T-cell (primary cell): Measurements from ENCODE around the gene VAMP5. TPM values are rescaled to one million over a fixed set of nuclear protein-coding genes. Genes with fewer than 3 reads are reported as not detected.

ENCODE experiments used
- ATAC-seq, 4 experiments: fragments of 200-7000 bp in 3 of 4; fragments of 150-1000 bp in 1 of 4; cut with Tn5 transposase; replicated peaks in 1 of 4; 1 replicate in 3 of 4; 2 replicates in 1 of 4; pipeline ENCODE4 v1.10.0; 2021; ENCODE audit warnings: moderate library complexity in 3 of 4, mild to moderate bottlenecking in 2 of 4, moderate number of reproducible peaks in 1 of 4
- CTCF ChIA-PET, 2 donors: fragments of 300-600 bp; sonication (Branson Sonifier 250); formaldehyde crosslinking; loops; one replicate each; lab custom pipeline; 2022; ENCODE audit warnings: antibody characterized with exemption in 2 of 2; lab: Charles Lee
- POLR2A ChIA-PET, 2 donors: fragments of 300-600 bp; sonication (Branson Sonifier 250); formaldehyde crosslinking; loops; one replicate each; lab custom pipeline; 2022; ENCODE audit warnings: antibody characterized with exemption in 2 of 2; lab: Charles Lee
- DNase-seq, 35 experiments: peaks; one replicate each; pipeline versions ENCODE4 v3.0.0 to v3.0.0-alpha.2; 2013 to 2023
- H3K27ac ChIP-seq: one replicate; pipeline ENCODE4 v1.5.1; 2013; ENCODE audit warnings: low read length
- H3K27me3 ChIP-seq, 2 experiments: replicated peaks in 1 of 2; 1 replicate in 1 of 2; 2 replicates in 1 of 2; pipeline versions ENCODE4 v1.6.1 to v1.7.0; 2013; ENCODE audit warnings: low read length in 1 of 2, mixed read lengths in 1 of 2; ENCODE audit not compliant: control insufficient read depth in 2 of 2, insufficient read depth in 2 of 2; ENCODE audit errors: extremely low read depth in 1 of 2
- H3K36me3 ChIP-seq, 2 donors: 1 replicate in 1 of 2; 2 replicates in 1 of 2; pipeline versions ENCODE4 v1.6.1 to v1.7.0; 2013; ENCODE audit warnings: low read length in 1 of 2; ENCODE audit not compliant: control insufficient read depth in 2 of 2, insufficient read depth in 1 of 2; ENCODE audit errors: extremely low read depth in 1 of 2
- H3K4me1 ChIP-seq, 2 experiments: 1 replicate in 1 of 2; 2 replicates in 1 of 2; pipeline versions ENCODE4 v1.6.1 to v1.7.0; 2013; ENCODE audit warnings: low read length in 2 of 2, mixed read lengths in 1 of 2; ENCODE audit not compliant: insufficient read depth in 2 of 2, control insufficient read depth in 1 of 2; ENCODE audit errors: extremely low read depth in 1 of 2
- H3K4me3 ChIP-seq, 2 donors: 1 replicate in 1 of 2; 2 replicates in 1 of 2; pipeline versions ENCODE4 v1.5.1 to v1.7.0; 2013; ENCODE audit warnings: mild to moderate bottlenecking in 2 of 2, low read length in 1 of 2, moderate library complexity in 1 of 2; ENCODE audit not compliant: control insufficient read depth in 1 of 2; ENCODE audit errors: extremely low read depth in 1 of 2
- H3K9me3 ChIP-seq: 2 replicates; pipeline ENCODE4 v1.7.0; 2013
- H3K27ac Mint-ChIP-seq, 2 donors: one replicate each; pipeline ENCODE4 v1.8.0; 2020 to 2021; ENCODE audit warnings: mild to moderate bottlenecking in 2 of 2, mixed read lengths in 2 of 2
- H3K27me3 Mint-ChIP-seq, 2 donors: one replicate each; pipeline ENCODE4 v1.8.0; 2021 to 2022; ENCODE audit warnings: mixed read lengths in 2 of 2
- H3K36me3 Mint-ChIP-seq: one replicate; pipeline ENCODE4 v1.8.0; 2021; ENCODE audit warnings: mixed read lengths
- H3K4me1 Mint-ChIP-seq, 3 donors: one replicate each; pipeline ENCODE4 v1.8.0; 2020 to 2022; ENCODE audit warnings: mixed read lengths in 3 of 3, mild to moderate bottlenecking in 1 of 3
- H3K4me3 Mint-ChIP-seq, 3 donors: one replicate each; pipeline ENCODE4 v1.8.0; 2020 to 2022; ENCODE audit warnings: mild to moderate bottlenecking in 3 of 3, mixed read lengths in 3 of 3, moderate library complexity in 3 of 3
- H3K9me3 Mint-ChIP-seq, 3 donors: one replicate each; pipeline ENCODE4 v1.8.0; 2020 to 2022; ENCODE audit warnings: mixed read lengths in 3 of 3
- WGBS: methylation state at CpG from one replicate; pipeline ENCODE4 v1.1.5; 2013; ENCODE audit warnings: missing lambda C conversion rate; ENCODE audit not compliant: insufficient coverage; 5-methylcytosine and 5-hydroxymethylcytosine counted together
- total RNA-seq, 35 experiments: library from RNA in 6 of 35; stranded (reverse) in 6 of 35; fragments of 120-200 nt in 1 of 35; gene quantifications; one replicate each; pipeline versions ENCODE4 v1.2.1 to v1.2.4 and lab custom pipeline; 2013 to 2026

Gene VAMP5
- total RNA-seq, 5 donors from 2014 or later (not counting 1 experiment from before 2014, with no cell fraction given), result 25.0 to 40.1 (median 33.9) TPM

GRCh38 chr2:85561280-85562212 lies 22.7 kb upstream of the VAMP5 start, which contains the start of gene GGCX:
Gene GGCX, minus strand, starts transcription at chr2:85561493. Its CDS starts 65 bp downstream, at chr2:85561428.
- no peaks in the 10 kb centered on the region for H3K27me3 ChIP-seq
- ChIA-PET CTCF (interaction anchor here (0.6 to 1.7 kb wide), 6 partner anchors 10 to 659 kb away, joined by 3 to 10 read pairs (median 4); partner anchors contain the start of gene MAT2A (in 1 of the 2)), POLR2A (interaction anchor here (0.6 to 1.1 kb wide), 7 partner anchors 11 to 237 kb away, joined by 3 to 4 read pairs (median 3); no protein-coding TSS in a partner anchor)
- Mint-ChIP-seq H3K4me3 (peak within 1 kb of the TSS; percentile 93 to 98 (median 97)), H3K4me1 (peaks cover 27 to 33% (median 28%) of the 10 kb centered on the region in 3 donors), H3K27ac (peak within 1 kb of the TSS; percentile 96 to 98), H3K36me3 (peaks cover 6% of the 10 kb centered on the region), H3K27me3 (no peaks in the 10 kb centered on the region), H3K9me3 (no peaks in the 10 kb centered on the region)
- H3K36me3 ChIP-seq, result peaks cover 0 to 17% of the 10 kb centered on the region in 2 donors
- peak within 1 kb of the TSS; percentile 79 for H3K27ac ChIP-seq
- under 1% methylated on average over 52 of the region's 64 CpGs for WGBS
- ATAC-seq, result peak; percentile 94 to 96 (median 96)
- DNase-seq, result peak; percentile 83 to 96 (median 94)
- H3K4me1 ChIP-seq, result peaks cover 7 to 17% of the 10 kb centered on the region in 2 experiments
- no peaks in the 10 kb centered on the region for H3K9me3 ChIP-seq
- peak within 1 kb of the TSS; percentile 66 to 96 for H3K4me3 ChIP-seq

- Histone ChIP-seq H3K27me3 (peaks cover 0 to 2% of the 10 kb centered on the region in 2 experiments), H3K27ac (no peak overlapping the region), H3K4me3 (no peak overlapping the region), H3K9me3 (no peaks in the 10 kb centered on the region), H3K4me1 (peaks cover 7 to 17% of the 10 kb centered on the region in 2 experiments), H3K36me3 (peaks cover 0 to under 1% of the 10 kb centered on the region in 2 donors)
- WGBS, result 96% methylated on average over 3 of the region's 5 CpGs
- H3K27ac Mint-ChIP-seq, result no peak overlapping the region
- H3K27me3 Mint-ChIP-seq, result no peaks in the 10 kb centered on the region
- POLR2A ChIA-PET, result interaction anchor here (0.6 to 1.1 kb wide), 2 partner anchors 26 to 289 kb away, joined by 3 read pairs; no protein-coding TSS in a partner anchor
- H3K4me1 Mint-ChIP-seq, result peaks cover 26% of the 10 kb centered on the region in 3 donors
- H3K9me3 Mint-ChIP-seq, result no peaks in the 10 kb centered on the region
- CTCF ChIA-PET, result interaction anchor here (0.6 kb wide), 3 partner anchors 13 to 236 kb away, joined by 3 to 4 read pairs (median 3); partner anchors contain the start of gene TGOLN2 (in 1 of the 2)
- H3K36me3 Mint-ChIP-seq, result no peaks in the 10 kb centered on the region
- no peak overlapping the region for H3K4me3 Mint-ChIP-seq
- DNase-seq, result no peak
- ATAC-seq, result no peak
Observed at GRCh38 chr2:85564144-85564563, 20.1 kb upstream of the VAMP5 start.

- CTCF ChIA-PET, result no interaction called here
- WGBS, result 73% methylated on average over 2 of the region's 4 CpGs
- H3K27me3 Mint-ChIP-seq, result no peaks in the 10 kb centered on the region
Observed at GRCh38 chr2:85566265-85566664, 18.0 kb upstream of the VAMP5 start.

GRCh38 chr2:85575739-85576138 lies 8.5 kb upstream of the VAMP5 start:
- Mint-ChIP-seq H3K27ac (no peak overlapping the region), H3K4me1 (peaks cover 29 to 38% (median 33%) of the 10 kb centered on the region in 3 donors), H3K4me3 (no peak overlapping the region), H3K9me3 (no peaks in the 10 kb centered on the region), H3K27me3 (no peaks in the 10 kb centered on the region), H3K36me3 (peaks cover 4% of the 10 kb centered on the region)
- no peak overlapping the region for H3K27ac ChIP-seq
- peaks cover 0 to 5% of the 10 kb centered on the region in 2 donors for H3K36me3 ChIP-seq
- H3K27me3 ChIP-seq, result peaks cover 0 to 6% of the 10 kb centered on the region in 2 experiments
- no peak overlapping the region for H3K4me3 ChIP-seq
- CTCF ChIA-PET, result interaction anchor here in 1 of 2 donors (0.6 kb wide), 1 partner anchor 291 kb away, joined by 3 read pairs; no protein-coding TSS in a partner anchor
- POLR2A ChIA-PET, result interaction anchor here in 1 of 2 donors (0.6 kb wide), 1 partner anchor 36 kb away, joined by 4 read pairs; the partner anchor contains the start of gene C2orf68
- H3K4me1 ChIP-seq, result peaks cover 13 to 37% of the 10 kb centered on the region in 2 experiments
- no peaks in the 10 kb centered on the region for H3K9me3 ChIP-seq
- WGBS, result no CpG with 5 or more reads among the region's 8 CpGs
- DNase-seq (no peak), ATAC-seq (no peak)

More at GRCh38 chr2:85566265-85566664, 18.0 kb upstream of the VAMP5 start:
- Mint-ChIP-seq H3K36me3 (no peaks in the 10 kb centered on the region), H3K4me3 (no peak overlapping the region), H3K9me3 (no peaks in the 10 kb centered on the region), H3K4me1 (peaks cover 6 to 7% (median 7%) of the 10 kb centered on the region in 3 donors), H3K27ac (no peak overlapping the region)
- POLR2A ChIA-PET, result interaction anchor here in 1 of 2 donors (0.6 kb wide), 1 partner anchor 875 kb away, joined by 3 read pairs; the partner anchor contains the start of gene KDM3A
- Histone ChIP-seq H3K4me1 (peaks cover 0 to 8% of the 10 kb centered on the region in 2 experiments), H3K27me3 (peaks cover 0 to 2% of the 10 kb centered on the region in 2 experiments), H3K27ac (no peak overlapping the region), H3K9me3 (no peaks in the 10 kb centered on the region), H3K36me3 (no peaks in the 10 kb centered on the region), H3K4me3 (no peak overlapping the region)
- no peak for DNase-seq
- ATAC-seq, result no peak

GRCh38 chr2:85577063-85577385 lies 7.2 kb upstream of the VAMP5 start:
- Histone ChIP-seq H3K4me1 (peaks cover 13 to 37% of the 10 kb centered on the region in 2 experiments), H3K4me3 (peak overlapping the region; percentile 60 to 71), H3K27me3 (peaks cover 0 to 6% of the 10 kb centered on the region in 2 experiments), H3K27ac (peak overlapping the region; percentile 55), H3K36me3 (peaks cover 8 to 11% of the 10 kb centered on the region in 2 donors), H3K9me3 (no peaks in the 10 kb centered on the region)
- DNase-seq (no peak), ATAC-seq (no peak)
- Mint-ChIP-seq H3K27ac (peak overlapping the region; percentile 86 to 98), H3K36me3 (peaks cover 12% of the 10 kb centered on the region), H3K9me3 (no peaks in the 10 kb centered on the region), H3K4me1 (peaks cover 35 to 44% (median 41%) of the 10 kb centered on the region in 3 donors), H3K27me3 (no peaks in the 10 kb centered on the region), H3K4me3 (peak overlapping the region; percentile 93 to 96 (median 94))
- ChIA-PET POLR2A (interaction anchor here in 1 of 2 donors (1.5 kb wide), 1 partner anchor 18 kb away, joined by 3 read pairs; the partner anchor contains the start of gene RNF181), CTCF (interaction anchor here (0.7 to 2.1 kb wide), 5 partner anchors 10 to 186 kb away, joined by 4 to 9 read pairs (median 6); no protein-coding TSS in a partner anchor)
- 40% methylated on average over 1 of the region's 3 CpGs for WGBS
